ENCODE data around the gene NOTCH1.

The NOTCH1 gene

GRCh38 chr9:136496801-136497620 lies 48.8 kb downstream of the NOTCH1 start:
- H3K36me3 ChIP-seq (ENCODE audit: control insufficient read depth in 2 of 2, insufficient read depth in 1 of 2, low read length in 2 of 2), result peaks cover 0 to 43% of the 10 kb centered on the region in 2 experiments; a peak in 1 of 3 replicates
- H3K9me3 ChIP-seq (ENCODE audit: control insufficient read depth, insufficient read depth, low read depth, low read length), result no peaks in the 10 kb centered on the region
- no peak overlapping the region for H3K27ac ChIP-seq (ENCODE audit: extremely low read depth, low read depth, low read length)
- H3K4me1 ChIP-seq (ENCODE audit: control insufficient read depth, insufficient read depth, low read length), result no peaks in the 10 kb centered on the region
- peak; percentile 86 for TF ChIP-seq REST (tag by site-specific recombination; IDR thresholded peaks at IDR 0.05)
- TF ChIP-seq ZNF18 (tag by site-specific recombination; IDR thresholded peaks at IDR 0.05), result no peak
- no peak overlapping the region for H3K4me3 ChIP-seq (ENCODE audit: low read depth, low read length)
- CTCF ChIA-PET, result interaction anchor here (0.6 kb wide), 1 partner anchor 11 kb away, joined by 6 read pairs; no protein-coding TSS in a partner anchor
- POLR2A ChIA-PET, result no interaction called here

GRCh38 chr9:136496181-136496580 lies 49.7 kb downstream of the NOTCH1 start:
- no peaks in the 10 kb centered on the region for H3K4me1 ChIP-seq (ENCODE audit: control insufficient read depth, insufficient read depth, low read length)
- H3K9me3 ChIP-seq (ENCODE audit: control insufficient read depth, insufficient read depth, low read depth, low read length), result no peaks in the 10 kb centered on the region
- peaks cover 0 to 43% of the 10 kb centered on the region in 2 experiments; a peak in 1 of 3 replicates for H3K36me3 ChIP-seq (ENCODE audit: control insufficient read depth in 2 of 2, insufficient read depth in 1 of 2, low read length in 2 of 2)
- CTCF ChIA-PET, result no interaction called here
- TF ChIP-seq SETDB1 (IDR thresholded peaks at IDR 0.05; ENCODE audit: insufficient read length, low read length), result no peak
- TF ChIP-seq SCRT2 (tag by site-specific recombination; IDR thresholded peaks at IDR 0.05), result 0 out of 2 replicates have a peak, but pooled peaks have one; percentile 17
- no peak overlapping the region for H3K27ac ChIP-seq (ENCODE audit: extremely low read depth, low read depth, low read length)
- H3K4me3 ChIP-seq (ENCODE audit: low read depth, low read length), result no peak overlapping the region
- POLR2A ChIA-PET, result no interaction called here

GRCh38 chr9:136495238-136495800 lies 50.5 kb downstream of the NOTCH1 start:
- TF ChIP-seq KLF1 (tag by site-specific recombination; IDR thresholded peaks at IDR 0.05) (no peak), REST (tag by site-specific recombination; IDR thresholded peaks at IDR 0.05) (no peak), ZNF600 (tag by site-specific recombination; IDR thresholded peaks at IDR 0.05) (no peak), ZNF362 (tag by site-specific recombination; IDR thresholded peaks at IDR 0.05) (no peak), ZNF302 (tag by site-specific recombination; IDR thresholded peaks at IDR 0.05; ENCODE audit: low read depth) (no peak), ZNF571 (tag by site-specific recombination; IDR thresholded peaks at IDR 0.05) (no peak), ZNF16 (tag by site-specific recombination; IDR thresholded peaks at IDR 0.05; ENCODE audit: low read depth) (no peak), ZNF830 (tag by site-specific recombination; IDR thresholded peaks at IDR 0.05; ENCODE audit: low read depth) (no peak), ZNF433 (tag by site-specific recombination; IDR thresholded peaks at IDR 0.05; ENCODE audit: low read depth) (no peak), WT1 (tag by site-specific recombination; IDR thresholded peaks at IDR 0.05) (no peak)
- Histone ChIP-seq H3K4me1 (ENCODE audit: control insufficient read depth, insufficient read depth, low read length) (no peaks in the 10 kb centered on the region), H3K4me3 (ENCODE audit: low read depth, low read length) (no peak overlapping the region), H3K9me3 (ENCODE audit: control insufficient read depth, insufficient read depth, low read depth, low read length) (no peaks in the 10 kb centered on the region), H3K36me3 (ENCODE audit: control insufficient read depth in 2 of 2, insufficient read depth in 1 of 2, low read length in 2 of 2) (peaks cover 0 to 36% of the 10 kb centered on the region in 2 experiments; a peak in 1 of 3 replicates), H3K27ac (ENCODE audit: extremely low read depth, low read depth, low read length) (no peak overlapping the region)
- ChIA-PET CTCF (no interaction called here), POLR2A (no interaction called here)
